H9 (cell line): ENCODE results near the gene CFAP97D1. TPM values are rescaled to one million over a fixed set of nuclear protein-coding genes. Genes with fewer than 3 reads are reported as not detected.

Source experiments
- DNase-seq: peaks from one replicate; pipeline ENCODE4 v3.0.0-alpha.2; 2017
- H2AFZ ChIP-seq: one replicate; pipeline ENCODE4 v1.6.1; 2013; ENCODE audit warnings: mild to moderate bottlenecking, low read length, control low read depth, moderate library complexity
- H2AK5ac ChIP-seq: 2 replicates; pipeline ENCODE4 v1.6.1; 2013; ENCODE audit warnings: low read length, control low read depth, mixed read lengths; ENCODE audit not compliant: insufficient read length
- H2BK120ac ChIP-seq: one replicate; pipeline ENCODE4 v1.6.1; 2013; ENCODE audit warnings: low read depth, mild to moderate bottlenecking, low read length, control low read depth, inconsistent platforms; ENCODE audit not compliant: poor library complexity, severe bottlenecking
- H2BK12ac ChIP-seq: 2 replicates; pipeline ENCODE4 v1.6.1; 2013; ENCODE audit warnings: low read length, control low read depth, mixed read lengths, low read depth; ENCODE audit not compliant: insufficient read length
- H2BK15ac ChIP-seq: 2 replicates; pipeline ENCODE4 v1.6.1; 2013; ENCODE audit warnings: low read depth, low read length, control low read depth
- H2BK20ac ChIP-seq: one replicate; pipeline ENCODE4 v1.6.1; 2013; ENCODE audit warnings: low read depth, mild to moderate bottlenecking, low read length, control low read depth, inconsistent platforms; ENCODE audit not compliant: poor library complexity, severe bottlenecking
- H2BK5ac ChIP-seq: 2 replicates; pipeline ENCODE4 v1.6.1; 2013; ENCODE audit warnings: low read length, control low read depth, mixed read lengths; ENCODE audit not compliant: insufficient read length
- H3K14ac ChIP-seq: 2 replicates; pipeline ENCODE4 v1.6.1; 2013; ENCODE audit warnings: low read length, control low read depth; ENCODE audit not compliant: insufficient read depth
- H3K18ac ChIP-seq: 2 replicates; pipeline ENCODE4 v1.6.1; 2013; ENCODE audit warnings: low read depth, mild to moderate bottlenecking, mixed read lengths, low read length, control low read depth; ENCODE audit not compliant: insufficient read length
- H3K23ac ChIP-seq: 2 replicates; pipeline ENCODE4 v1.6.1; 2013; ENCODE audit warnings: low read length, control low read depth, mixed read lengths, low read depth; ENCODE audit not compliant: insufficient read length
- H3K23me2 ChIP-seq: 2 replicates; pipeline ENCODE4 v1.6.1; 2013; ENCODE audit warnings: low read depth, mild to moderate bottlenecking, mixed read lengths, low read length, control low read depth; ENCODE audit not compliant: insufficient read length, poor library complexity, severe bottlenecking
- H3K27ac ChIP-seq: 2 replicates; pipeline ENCODE4 v1.5.1; 2013; ENCODE audit warnings: low read length, control low read depth, mixed read lengths, low read depth; ENCODE audit not compliant: insufficient read length
- H3K27me3 ChIP-seq: 2 replicates; pipeline ENCODE4 v1.6.1; 2013; ENCODE audit warnings: low read length, control low read depth, inconsistent platforms; ENCODE audit not compliant: insufficient read depth
- H3K4ac ChIP-seq: 2 replicates; pipeline ENCODE4 v1.6.1; 2013; ENCODE audit warnings: low read depth, mild to moderate bottlenecking, control low read depth, inconsistent platforms, low read length, moderate library complexity
- H3K4me1 ChIP-seq: 2 replicates; pipeline ENCODE4 v1.6.1; 2013; ENCODE audit warnings: low read length, control low read depth, inconsistent platforms; ENCODE audit not compliant: insufficient read depth
- H3K4me2 ChIP-seq: 2 replicates; pipeline ENCODE4 v1.6.1; 2013; ENCODE audit warnings: low read length, control low read depth, mixed read lengths; ENCODE audit not compliant: insufficient read length, insufficient read depth
- H3K56ac ChIP-seq: 2 replicates; pipeline ENCODE4 v1.6.1; 2013; ENCODE audit warnings: low read depth, mild to moderate bottlenecking, mixed read lengths, low read length, control low read depth; ENCODE audit not compliant: insufficient read length
- H3K79me1 ChIP-seq: 2 replicates; pipeline ENCODE4 v1.6.1; 2013; ENCODE audit warnings: low read depth, mild to moderate bottlenecking, moderate library complexity, low read length, control low read depth, inconsistent platforms; ENCODE audit not compliant: insufficient read depth, poor library complexity, severe bottlenecking
- H3K79me2 ChIP-seq: 2 replicates; pipeline ENCODE4 v1.6.1; 2013; ENCODE audit warnings: low read length, control low read depth, inconsistent platforms; ENCODE audit not compliant: insufficient read depth
- H3K9ac ChIP-seq: 2 replicates; pipeline ENCODE4 v1.6.1; 2013; ENCODE audit warnings: low read length, control low read depth, mixed read lengths; ENCODE audit not compliant: insufficient read length; ENCODE audit errors: extremely low read depth
- H3K9me3 ChIP-seq: one replicate; pipeline ENCODE4 v1.6.1; 2013; ENCODE audit warnings: low read depth, low read length, inconsistent platforms; ENCODE audit not compliant: control insufficient read depth
- H3T11ph ChIP-seq: one replicate; pipeline ENCODE4 v1.6.1; 2013; ENCODE audit warnings: mild to moderate bottlenecking, low read length, control low read depth, inconsistent platforms
- H4K20me1 ChIP-seq: one replicate; pipeline ENCODE4 v1.6.1; 2013; ENCODE audit not compliant: control insufficient read depth, insufficient read length, insufficient read depth
- H4K5ac ChIP-seq: 2 replicates; pipeline ENCODE4 v1.6.1; 2013; ENCODE audit warnings: low read depth, mild to moderate bottlenecking, mixed read lengths, low read length, control low read depth; ENCODE audit not compliant: insufficient read length
- H4K8ac ChIP-seq: replicated peaks from 2 replicates; pipeline ENCODE4 v1.6.1; 2013; ENCODE audit warnings: low read length, control low read depth, mixed read lengths, low read depth; ENCODE audit not compliant: insufficient read length
- H4K91ac ChIP-seq: 2 replicates; pipeline ENCODE4 v1.6.1; 2013; ENCODE audit warnings: low read depth, mild to moderate bottlenecking, moderate library complexity, mixed read lengths, low read length, control low read depth; ENCODE audit not compliant: insufficient read length
- H3K27ac Mint-ChIP-seq, 3 experiments: 2 replicates in 2 of 3; 3 replicates in 1 of 3; pipeline ENCODE4 v1.8.0; 2020 to 2021; ENCODE audit warnings: mixed read lengths in 3 of 3, mild to moderate bottlenecking in 1 of 3, moderate library complexity in 1 of 3
- H3K27me3 Mint-ChIP-seq: 2 replicates; pipeline ENCODE4 v1.8.0; 2021; ENCODE audit warnings: low read depth, mild to moderate bottlenecking, moderate library complexity, mixed read lengths
- H3K36me3 Mint-ChIP-seq, 3 experiments: 2 replicates in 2 of 3; 3 replicates in 1 of 3; pipeline ENCODE4 v1.8.0; 2020 to 2021; ENCODE audit warnings: low read depth in 3 of 3, mixed read lengths in 3 of 3; ENCODE audit not compliant: insufficient read depth in 1 of 3
- H3K4me1 Mint-ChIP-seq, 2 experiments: 2 replicates each; pipeline ENCODE4 v1.8.0; 2020; ENCODE audit warnings: mixed read lengths in 2 of 2
- H3K4me3 Mint-ChIP-seq, 2 experiments: 2 replicates in 1 of 2; 3 replicates in 1 of 2; pipeline ENCODE4 v1.8.0; 2020 to 2021; ENCODE audit warnings: mild to moderate bottlenecking in 2 of 2, mixed read lengths in 2 of 2, moderate library complexity in 1 of 2
- H3K9me3 Mint-ChIP-seq, 2 experiments: 2 replicates in 1 of 2; 3 replicates in 1 of 2; pipeline ENCODE4 v1.8.0; 2020; ENCODE audit warnings: mild to moderate bottlenecking in 2 of 2, mixed read lengths in 2 of 2, moderate library complexity in 1 of 2
- CTCF ChIP-seq: fragments of 200-600 bp; sonication (generic); conservative IDR thresholded peaks from 3 replicates; pipeline ENCODE4 v1.8.0; 2021; ENCODE audit warnings: antibody characterized with exemption, mild to moderate bottlenecking
- WGBS: extraction: QIAGEN DNeasy Blood & Tissue Kit; methylation state at CpG from one replicate; pipeline ENCODE4 v1.1.7; 2013; ENCODE audit warnings: missing lambda C conversion rate, low lambda C conversion rate, mixed read lengths; ENCODE audit not compliant: insufficient read length; ENCODE audit errors: extremely low coverage; 5-methylcytosine and 5-hydroxymethylcytosine counted together
- total RNA-seq: library from RNA; stranded (reverse); gene quantifications from 2 replicates; pipeline ENCODE4 v1.2.1, GENCODE V29; 2021

Gene CFAP97D1
- total RNA-seq, 1 experiment from 2014 or later, result not detected

GRCh38 chr17:43766413-43767052 is 13.7 kb upstream of the CFAP97D1 start:
- H3K4me1 ChIP-seq, result no peaks in the 10 kb centered on the region
- no peak overlapping the region for H3K27ac ChIP-seq
- no peak overlapping the region for H3K9ac ChIP-seq
- no peak overlapping the region for H3K23ac ChIP-seq
- no peak overlapping the region for H3K14ac ChIP-seq
- no peaks in the 10 kb centered on the region for H3K9me3 ChIP-seq
- H4K20me1 ChIP-seq, result no peaks in the 10 kb centered on the region
- H3K4me2 ChIP-seq, result no peak overlapping the region
- no peak overlapping the region for H3K56ac ChIP-seq
- Mint-ChIP-seq H3K4me1 (peaks cover 4 to 5% of the 10 kb centered on the region in 2 experiments), H3K36me3 (peaks cover 0 to 29% (median 23%) of the 10 kb centered on the region in 3 experiments), H3K4me3 (no peak overlapping the region), H3K27me3 (no peaks in the 10 kb centered on the region), H3K9me3 (no peaks in the 10 kb centered on the region), H3K27ac (no peak overlapping the region; a peak in 2 of 7 replicates)
- no peak overlapping the region for H4K8ac ChIP-seq
- no peak overlapping the region for H2BK20ac ChIP-seq
- H3K18ac ChIP-seq, result no peak overlapping the region
- H4K5ac ChIP-seq, result no peak overlapping the region
- no peak overlapping the region for H3K4ac ChIP-seq
- no peaks in the 10 kb centered on the region for H3K23me2 ChIP-seq
- no peak overlapping the region for H4K91ac ChIP-seq
- no peak overlapping the region for H2AK5ac ChIP-seq
- no peak overlapping the region for H2BK5ac ChIP-seq
- no peaks in the 10 kb centered on the region for H3K27me3 ChIP-seq
- TF ChIP-seq CTCF, result peak; percentile 88
- WGBS, result no CpG with 5 or more reads among the region's 7 CpGs
- H2AFZ ChIP-seq, result no peak overlapping the region
- H2BK120ac ChIP-seq, result no peak overlapping the region
- H3K79me2 ChIP-seq, result no peaks in the 10 kb centered on the region
- H3K79me1 ChIP-seq, result no peaks in the 10 kb centered on the region
- peak; percentile 68 for DNase-seq
- H2BK12ac ChIP-seq, result no peak overlapping the region
- H3T11ph ChIP-seq, result no peak overlapping the region
- no peak overlapping the region for H2BK15ac ChIP-seq
